IPS DF 6.9 (cell line): Measurements from ENCODE around the gene CNR2.

Experiments
- DNase-seq: peaks from one replicate; pipeline ENCODE4 v3.0.0-alpha.2; 2013; ENCODE audit warnings: low read depth, low spot score
- H3K27ac ChIP-seq: one replicate; pipeline ENCODE4 v1.5.1; 2013; ENCODE audit warnings: low read length, control low read depth
- H3K27me3 ChIP-seq: 2 replicates; pipeline ENCODE4 v1.6.1; 2013; ENCODE audit warnings: mild to moderate bottlenecking, low read length; ENCODE audit not compliant: control insufficient read depth, insufficient read depth
- H3K36me3 ChIP-seq: 2 replicates; pipeline ENCODE4 v1.6.1; 2013; ENCODE audit warnings: low read length; ENCODE audit not compliant: control insufficient read depth, insufficient read depth
- H3K4me1 ChIP-seq: 2 replicates; pipeline ENCODE4 v1.6.1; 2013; ENCODE audit warnings: low read length; ENCODE audit not compliant: control insufficient read depth, insufficient read depth
- H3K4me3 ChIP-seq: 2 replicates; pipeline ENCODE4 v1.5.1; 2013; ENCODE audit warnings: mild to moderate bottlenecking, low read length
- H3K9me3 ChIP-seq: 2 replicates; pipeline ENCODE4 v1.6.1; 2013; ENCODE audit warnings: low read length, inconsistent platforms; ENCODE audit not compliant: control insufficient read depth, insufficient read depth
- whole genome bisulfite sequencing: extraction: QIAGEN DNeasy Blood & Tissue Kit; methylation state at CpG from one replicate; pipeline ENCODE4 v1.1.7; 2013; ENCODE audit warnings: mixed read lengths, missing lambda C conversion rate; ENCODE audit not compliant: insufficient read length, insufficient coverage; 5-methylcytosine and 5-hydroxymethylcytosine counted together

CNR2 gene

GRCh38 chr1:23931491-23931880 lies 18.3 kb upstream of the CNR2 start:
- no peak overlapping the region for H3K4me3 ChIP-seq
- H3K36me3 ChIP-seq, result no peaks in the 10 kb centered on the region
- H3K9me3 ChIP-seq, result no peaks in the 10 kb centered on the region
- no peak for DNase-seq
- no peaks in the 10 kb centered on the region for H3K4me1 ChIP-seq
- H3K27me3 ChIP-seq, result no peaks in the 10 kb centered on the region
- no peak overlapping the region for H3K27ac ChIP-seq
- no CpG with 5 or more reads among the region's 1 CpG for WGBS

GRCh38 chr1:23930861-23931490 lies 17.8 kb upstream of the CNR2 start:
- no peak overlapping the region for H3K4me3 ChIP-seq
- no peak overlapping the region for H3K27ac ChIP-seq

GRCh38 chr1:23930270-23930669 lies 17.1 kb upstream of the CNR2 start:
- Histone ChIP-seq H3K9me3 (no peaks in the 10 kb centered on the region), H3K27me3 (no peaks in the 10 kb centered on the region), H3K4me3 (no peak overlapping the region), H3K27ac (no peak overlapping the region), H3K36me3 (no peaks in the 10 kb centered on the region), H3K4me1 (no peaks in the 10 kb centered on the region)
- WGBS, result no CpG with 5 or more reads among the region's 5 CpGs
- DNase-seq, result no peak

More at GRCh38 chr1:23930861-23931490, 17.8 kb upstream of the CNR2 start:
- Histone ChIP-seq H3K4me1 (no peaks in the 10 kb centered on the region), H3K36me3 (no peaks in the 10 kb centered on the region), H3K9me3 (no peaks in the 10 kb centered on the region), H3K27me3 (no peaks in the 10 kb centered on the region)
- DNase-seq, result no peak
- no CpG with 5 or more reads among the region's 11 CpGs for WGBS

GRCh38 chr1:23928789-23929188 lies 15.6 kb upstream of the CNR2 start:
- Histone ChIP-seq H3K4me3 (no peak overlapping the region), H3K9me3 (no peaks in the 10 kb centered on the region), H3K36me3 (no peaks in the 10 kb centered on the region), H3K4me1 (no peaks in the 10 kb centered on the region), H3K27me3 (no peaks in the 10 kb centered on the region), H3K27ac (no peak overlapping the region)
- no peak for DNase-seq
- WGBS, result no CpG with 5 or more reads among the region's 4 CpGs

GRCh38 chr1:23927097-23927496 lies 13.9 kb upstream of the CNR2 start:
- H3K4me1 ChIP-seq, result no peaks in the 10 kb centered on the region
- WGBS, result no CpG with 5 or more reads among the region's 1 CpG
- H3K36me3 ChIP-seq, result no peaks in the 10 kb centered on the region
- no peaks in the 10 kb centered on the region for H3K27me3 ChIP-seq
- no peak for DNase-seq
- H3K4me3 ChIP-seq, result no peak overlapping the region
- no peak overlapping the region for H3K27ac ChIP-seq
- H3K9me3 ChIP-seq, result no peaks in the 10 kb centered on the region

- DNase-seq, result no peak
- no peak overlapping the region for H3K4me3 ChIP-seq
- H3K4me1 ChIP-seq, result no peaks in the 10 kb centered on the region
- H3K27ac ChIP-seq, result no peak overlapping the region
- no peaks in the 10 kb centered on the region for H3K27me3 ChIP-seq
- no peaks in the 10 kb centered on the region for H3K36me3 ChIP-seq
- WGBS, result no CpG with 5 or more reads among the region's 3 CpGs
- H3K9me3 ChIP-seq, result no peaks in the 10 kb centered on the region
These were observed 12.1 kb upstream of the CNR2 start for GRCh38 chr1:23925279-23925678.

- no CpG with 5 or more reads among the region's 11 CpGs for WGBS
These were observed 11.4 kb upstream of the CNR2 start for GRCh38 chr1:23924601-23925000.

GRCh38 chr1:23923592-23924499 lies 10.7 kb upstream of the CNR2 start:
- no peak overlapping the region for H3K4me3 ChIP-seq
- H3K4me1 ChIP-seq, result no peaks in the 10 kb centered on the region
- no peak overlapping the region for H3K27ac ChIP-seq
- H3K36me3 ChIP-seq, result no peaks in the 10 kb centered on the region
- H3K27me3 ChIP-seq, result no peaks in the 10 kb centered on the region
- no CpG with 5 or more reads among the region's 8 CpGs for WGBS
- DNase-seq, result no peak
- H3K9me3 ChIP-seq, result no peaks in the 10 kb centered on the region

More at GRCh38 chr1:23924601-23925000, 11.4 kb upstream of the CNR2 start:
- DNase-seq, result no peak
- Histone ChIP-seq H3K4me1 (no peaks in the 10 kb centered on the region), H3K9me3 (no peaks in the 10 kb centered on the region), H3K27me3 (no peaks in the 10 kb centered on the region), H3K36me3 (no peaks in the 10 kb centered on the region), H3K27ac (no peak overlapping the region), H3K4me3 (no peak overlapping the region; the same call in 1 of the 2 replicates)

- Histone ChIP-seq H3K9me3 (no peaks in the 10 kb centered on the region), H3K27me3 (no peaks in the 10 kb centered on the region), H3K27ac (no peak overlapping the region), H3K36me3 (no peaks in the 10 kb centered on the region), H3K4me1 (no peaks in the 10 kb centered on the region), H3K4me3 (no peak overlapping the region)
- WGBS, result no CpG with 5 or more reads among the region's 8 CpGs
- DNase-seq, result no peak
These were observed 9.3 kb upstream of the CNR2 start for GRCh38 chr1:23922321-23922943.

GRCh38 chr1:23916209-23917131 lies 3.3 kb upstream of the CNR2 start:
- Histone ChIP-seq H3K27ac (no peak overlapping the region), H3K4me3 (no peak overlapping the region)
- DNase-seq, result peak; percentile 74

More at GRCh38 chr1:23916209-23917131, 3.3 kb upstream of the CNR2 start:
- Histone ChIP-seq H3K9me3 (no peaks in the 10 kb centered on the region), H3K27me3 (no peaks in the 10 kb centered on the region), H3K36me3 (no peaks in the 10 kb centered on the region), H3K4me1 (no peaks in the 10 kb centered on the region; the same call in 1 of the 2 replicates)
- WGBS, result 100% methylated on average over 2 of the region's 12 CpGs
